H54 (cell line): ENCODE measurements around the gene AMACR.
A peak's percentile ranks its signal among the peaks of the same experiment; 100 is the strongest.
"Not testable (repeated sequence)": the region's sequence is repeated elsewhere in the genome, so short reads cannot be mapped to it uniquely, and the experiment has no call there.

ENCODE experiments used
- DNase-seq: peaks from one replicate; pipeline ENCODE4 v3.0.0; 2011; ENCODE audit warnings: low spot score, mixed read lengths; ENCODE audit not compliant: insufficient read length
- FAIRE-seq: peaks from 3 replicates; lab custom pipeline; 2011; peaks lifted over from hg19 to GRCh38; lab: Jason Lieb, UNC
- POLR2A ChIP-seq: IDR thresholded peaks from 2 replicates; pipeline ENCODE4 v1.6.1; 2011; ENCODE audit warnings: low read depth, mild to moderate bottlenecking, low read length

Gene AMACR

DNA sequence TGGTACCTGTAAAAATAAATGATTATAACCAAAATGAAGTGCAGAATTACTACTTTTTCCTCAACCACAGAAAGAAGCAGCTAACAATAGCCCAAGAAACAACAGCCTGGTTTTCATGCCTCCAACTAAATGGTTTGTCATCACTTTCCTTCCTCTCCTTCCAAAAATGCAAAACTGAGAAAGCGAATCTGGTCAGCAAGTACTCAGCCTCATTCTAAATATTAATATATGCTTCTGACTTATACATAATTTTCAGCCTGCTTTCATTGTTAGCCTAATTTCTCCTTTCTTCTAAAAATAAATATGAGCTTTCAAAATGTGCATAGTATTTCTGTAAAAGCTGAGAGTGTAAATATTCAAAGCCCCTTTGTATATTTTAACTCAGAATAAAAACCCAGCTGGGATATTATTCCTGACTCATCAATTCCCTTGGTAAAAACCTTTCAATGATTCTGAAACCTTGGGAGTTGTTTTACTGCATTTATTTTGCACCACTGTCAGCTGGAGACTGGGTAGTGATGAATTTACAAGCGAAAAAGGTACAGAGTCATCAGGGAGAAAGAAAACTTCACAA lies 50.2 kb downstream of the AMACR start:
- no peak for DNase-seq

DNA sequence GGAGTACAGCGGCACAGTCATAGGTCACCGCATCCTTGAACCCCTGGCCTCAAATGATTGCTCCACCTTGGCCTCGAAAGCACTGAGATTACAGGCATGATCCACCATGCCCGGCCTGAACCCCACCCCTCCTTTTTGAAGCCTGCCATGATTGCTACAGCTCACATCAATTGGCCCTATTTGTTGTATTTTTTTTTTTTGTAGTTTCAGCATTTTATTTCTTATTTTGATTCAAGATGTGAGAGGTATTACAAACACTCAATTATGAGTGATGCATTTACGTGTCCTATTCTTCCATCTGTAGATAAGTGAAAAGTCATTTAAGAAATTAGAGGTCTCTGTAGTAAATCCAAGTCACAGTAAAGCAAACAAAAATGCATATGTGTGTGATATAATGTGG lies 55.7 kb downstream of the AMACR start:
- FAIRE-seq, DNase-seq: not testable (repeated sequence)

More for the DNA sequence above, 50.2 kb downstream of the AMACR start:
- TF ChIP-seq POLR2A = no peak
- no peak for FAIRE-seq

- FAIRE-seq (no peak), DNase-seq (no peak)
- no peak for TF ChIP-seq POLR2A
These were observed 63.2 kb downstream of the AMACR start for GRCh38 chr5:33944543-33945132.

DNA sequence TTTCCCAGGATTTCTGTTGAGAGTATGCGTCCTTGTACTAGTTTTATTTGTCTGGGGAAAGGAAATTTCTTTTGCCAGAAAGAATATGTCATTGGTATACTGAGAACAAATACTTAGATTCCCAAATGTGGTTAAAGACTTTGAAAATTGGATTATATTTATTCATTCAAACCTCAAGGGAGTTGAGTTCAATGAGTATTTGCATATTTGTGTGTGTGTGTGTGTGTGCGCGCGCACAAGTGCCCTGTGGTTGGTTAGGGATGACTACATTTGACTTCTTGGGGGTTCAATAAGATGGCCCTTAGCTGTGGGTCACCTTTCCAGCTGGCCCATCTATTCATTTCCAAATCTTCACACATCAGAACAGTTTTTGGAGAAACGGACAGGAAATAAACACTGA lies 66.8 kb downstream of the AMACR start:
- FAIRE-seq (no peak), DNase-seq (no peak)
- no peak for TF ChIP-seq POLR2A

DNA sequence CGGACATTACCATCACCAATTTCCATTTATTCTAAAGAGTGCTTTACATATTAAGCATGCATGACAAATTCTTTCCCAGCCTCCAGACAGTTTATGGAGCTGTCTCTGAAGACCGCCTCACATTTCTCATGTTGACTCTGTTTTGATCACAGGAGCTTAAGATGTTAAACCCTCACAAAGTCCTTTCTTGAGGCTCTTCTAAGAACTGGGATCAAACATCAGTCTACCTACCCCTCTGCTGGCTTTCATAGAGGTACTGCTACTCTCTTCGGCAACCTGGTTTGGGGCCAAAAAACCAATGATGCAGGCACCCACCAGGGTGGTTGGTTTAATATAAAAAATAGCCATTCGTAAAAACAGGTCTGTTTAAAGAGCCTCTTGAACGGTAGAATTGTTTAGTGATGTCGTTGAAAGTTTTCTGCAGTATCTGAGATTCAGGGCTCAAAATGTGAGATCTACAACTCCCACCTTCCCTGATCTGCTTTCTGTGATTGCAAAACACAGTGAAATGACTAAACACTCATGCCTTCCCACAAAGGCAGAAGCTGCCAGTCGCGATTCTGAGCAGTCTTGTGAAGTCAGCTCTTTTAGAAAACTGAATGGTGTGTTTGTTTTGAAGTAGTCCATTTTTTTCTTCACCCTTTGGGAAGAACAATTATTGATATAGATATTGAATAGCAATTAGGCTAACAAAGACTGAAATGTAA lies 68.1 kb downstream of the AMACR start:
- no peak for FAIRE-seq
- DNase-seq = peak; percentile 52

DNA sequence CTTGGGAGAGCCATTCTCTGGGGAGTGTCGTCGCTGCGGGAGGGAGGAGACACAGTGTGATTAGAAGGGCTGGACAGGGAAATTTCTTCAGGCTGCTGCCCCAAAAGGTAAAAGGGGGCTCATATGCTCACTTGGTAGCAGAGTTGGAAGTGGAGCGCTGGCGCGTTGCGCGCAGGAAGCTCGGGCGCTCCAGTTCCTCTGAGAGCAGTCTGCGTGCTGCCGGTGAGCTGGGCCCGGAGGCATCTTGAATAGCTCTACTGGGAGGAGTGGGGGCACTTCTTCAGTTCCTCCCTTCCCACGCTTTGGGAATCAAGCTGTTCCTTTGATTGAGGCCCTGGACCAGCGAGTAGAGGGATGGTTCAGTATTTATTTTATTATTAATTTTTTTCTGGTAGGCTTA lies 69.0 kb downstream of the AMACR start:
- no peak for TF ChIP-seq POLR2A
- FAIRE-seq (no peak), DNase-seq (no peak)

More for the DNA sequence above, 68.1 kb downstream of the AMACR start:
- no peak for TF ChIP-seq POLR2A

GRCh38 chr5:33938507-33938796 lies 69.4 kb downstream of the AMACR start:
- TF ChIP-seq POLR2A = no peak
- FAIRE-seq = no peak
- no peak for DNase-seq

GRCh38 chr5:33937707-33938506 lies 69.9 kb downstream of the AMACR start:
- DNase-seq (no peak), FAIRE-seq (no peak)
- no peak for TF ChIP-seq POLR2A

DNA sequence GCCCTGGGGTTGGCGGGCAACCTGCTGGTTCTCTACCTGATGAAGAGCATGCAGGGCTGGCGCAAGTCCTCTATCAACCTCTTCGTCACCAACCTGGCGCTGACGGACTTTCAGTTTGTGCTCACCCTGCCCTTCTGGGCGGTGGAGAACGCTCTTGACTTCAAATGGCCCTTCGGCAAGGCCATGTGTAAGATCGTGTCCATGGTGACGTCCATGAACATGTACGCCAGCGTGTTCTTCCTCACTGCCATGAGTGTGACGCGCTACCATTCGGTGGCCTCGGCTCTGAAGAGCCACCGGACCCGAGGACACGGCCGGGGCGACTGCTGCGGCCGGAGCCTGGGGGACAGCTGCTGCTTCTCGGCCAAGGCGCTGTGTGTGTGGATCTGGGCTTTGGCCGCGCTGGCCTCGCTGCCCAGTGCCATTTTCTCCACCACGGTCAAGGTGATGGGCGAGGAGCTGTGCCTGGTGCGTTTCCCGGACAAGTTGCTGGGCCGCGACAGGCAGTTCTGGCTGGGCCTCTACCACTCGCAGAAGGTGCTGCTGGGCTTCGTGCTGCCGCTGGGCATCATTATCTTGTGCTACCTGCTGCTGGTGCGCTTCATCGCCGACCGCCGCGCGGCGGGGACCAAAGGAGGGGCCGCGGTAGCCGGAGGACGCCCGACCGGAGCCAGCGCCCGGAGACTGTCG lies 70.7 kb downstream of the AMACR start:
- DNase-seq = no peak
- no peak for TF ChIP-seq POLR2A
- no peak for FAIRE-seq

DNA sequence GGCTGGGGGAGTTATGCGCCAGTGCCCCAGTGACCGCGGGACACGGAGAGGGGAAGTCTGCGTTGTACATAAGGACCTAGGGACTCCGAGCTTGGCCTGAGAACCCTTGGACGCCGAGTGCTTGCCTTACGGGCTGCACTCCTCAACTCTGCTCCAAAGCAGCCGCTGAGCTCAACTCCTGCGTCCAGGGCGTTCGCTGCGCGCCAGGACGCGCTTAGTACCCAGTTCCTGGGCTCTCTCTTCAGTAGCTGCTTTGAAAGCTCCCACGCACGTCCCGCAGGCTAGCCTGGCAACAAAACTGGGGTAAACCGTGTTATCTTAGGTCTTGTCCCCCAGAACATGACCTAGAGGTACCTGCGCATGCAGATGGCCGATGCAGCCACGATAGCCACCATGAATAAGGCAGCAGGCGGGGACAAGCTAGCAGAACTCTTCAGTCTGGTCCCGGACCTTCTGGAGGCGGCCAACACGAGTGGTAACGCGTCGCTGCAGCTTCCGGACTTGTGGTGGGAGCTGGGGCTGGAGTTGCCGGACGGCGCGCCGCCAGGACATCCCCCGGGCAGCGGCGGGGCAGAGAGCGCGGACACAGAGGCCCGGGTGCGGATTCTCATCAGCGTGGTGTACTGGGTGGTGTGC lies 71.4 kb downstream of the AMACR start, which contains the start of gene RXFP3:
Gene RXFP3, plus strand, starts transcription at position 6 of the 636 bp plus-strand sequence. Its CDS starts 355 bp downstream, at position 361.
- DNase-seq (no peak), FAIRE-seq (no peak)
- TF ChIP-seq POLR2A = no peak
